ENCODE results near the gene DUOXA1.
"Not testable (repeated sequence)": the region's sequence is repeated elsewhere in the genome, so short reads cannot be mapped to it uniquely, and the experiment has no call there.

Gene DUOXA1

GRCh38 chr15:45113380-45113990, 16.2 kb downstream of the DUOXA1 start:
- Mint-ChIP-seq H3K27ac (no peak overlapping the region), H3K4me3 (peak overlapping the region in 1 of 2 donors; percentile 68), H3K27me3 (peaks cover 94% of the 10 kb centered on the region), H3K4me1 (peaks cover 66% of the 10 kb centered on the region), H3K9me3 (no peaks in the 10 kb centered on the region)
- DNase-seq: no peak
- ATAC-seq: no peak

GRCh38 chr15:45112591-45113379, 16.9 kb downstream of the DUOXA1 start:
- Mint-ChIP-seq H3K27me3 (peaks cover 87% of the 10 kb centered on the region), H3K9me3 (no peaks in the 10 kb centered on the region), H3K4me1 (peaks cover 59% of the 10 kb centered on the region), H3K27ac (no peak overlapping the region), H3K4me3 (peak overlapping the region; percentile 54 to 68)
- DNase-seq: no peak
- peak; percentile 6 for ATAC-seq

GRCh38 chr15:45112143-45112590, 17.5 kb downstream of the DUOXA1 start:
- Mint-ChIP-seq H3K9me3 (no peaks in the 10 kb centered on the region), H3K27me3 (peaks cover 83% of the 10 kb centered on the region), H3K4me1 (peaks cover 53% of the 10 kb centered on the region), H3K27ac (no peak overlapping the region), H3K4me3 (peak overlapping the region; percentile 54 to 68)
- no peak for ATAC-seq
- no peak for DNase-seq

- peaks cover 48% of the 10 kb centered on the region for H3K4me1 Mint-ChIP-seq
- DNase-seq (no peak), ATAC-seq (peak; percentile 13)
- H3K27ac Mint-ChIP-seq: no peak overlapping the region
- peaks cover 82% of the 10 kb centered on the region for H3K27me3 Mint-ChIP-seq
- H3K9me3 Mint-ChIP-seq: no peaks in the 10 kb centered on the region
- H3K4me3 Mint-ChIP-seq: peak overlapping the region; percentile 5 to 68
These were observed 18.1 kb downstream of the DUOXA1 start for GRCh38 chr15:45111390-45112142.

- no peak for ATAC-seq
- Mint-ChIP-seq H3K9me3 (no peaks in the 10 kb centered on the region), H3K4me1 (peaks cover 39% of the 10 kb centered on the region), H3K27ac (no peak overlapping the region), H3K27me3 (peaks cover 79% of the 10 kb centered on the region), H3K4me3 (no peak overlapping the region)
- DNase-seq: no peak
These were observed 19.3 kb downstream of the DUOXA1 start for GRCh38 chr15:45110256-45110820.

- H3K9me3 Mint-ChIP-seq: no peaks in the 10 kb centered on the region
- H3K4me3 Mint-ChIP-seq: no peak overlapping the region
- H3K4me1 Mint-ChIP-seq: peaks cover 18% of the 10 kb centered on the region
- ATAC-seq (no peak), DNase-seq (no peak)
- H3K27ac Mint-ChIP-seq: no peak overlapping the region
- H3K27me3 Mint-ChIP-seq: peaks cover 58% of the 10 kb centered on the region
These were observed 21.6 kb downstream of the DUOXA1 start for GRCh38 chr15:45107941-45108630.

GRCh38 chr15:45106002-45106790, 23.5 kb downstream of the DUOXA1 start:
- no peak for ATAC-seq
- Mint-ChIP-seq H3K27me3 (peaks cover 41% of the 10 kb centered on the region), H3K4me1 (peaks cover 4% of the 10 kb centered on the region), H3K27ac (no peak overlapping the region), H3K4me3 (no peak overlapping the region), H3K9me3 (no peaks in the 10 kb centered on the region)
- DNase-seq: no peak

- Mint-ChIP-seq H3K27ac (no peak overlapping the region), H3K4me1 (peaks cover 3% of the 10 kb centered on the region), H3K9me3 (no peaks in the 10 kb centered on the region), H3K4me3 (no peak overlapping the region), H3K27me3 (peaks cover 38% of the 10 kb centered on the region)
- no peak for ATAC-seq
- DNase-seq: no peak
These were observed 24.1 kb downstream of the DUOXA1 start for GRCh38 chr15:45105586-45105985.

- peaks cover 24% of the 10 kb centered on the region for H3K27me3 Mint-ChIP-seq
- not testable (repeated sequence) for ATAC-seq, H3K27ac Mint-ChIP-seq, DNase-seq, H3K4me1 Mint-ChIP-seq, H3K9me3 Mint-ChIP-seq, H3K4me3 Mint-ChIP-seq
These were observed 25.5 kb downstream of the DUOXA1 start for GRCh38 chr15:45104170-45104569.

GRCh38 chr15:45102226-45102625, 27.5 kb downstream of the DUOXA1 start:
- Mint-ChIP-seq H3K27ac (no peak overlapping the region), H3K4me3 (no peak overlapping the region), H3K9me3 (no peaks in the 10 kb centered on the region), H3K4me1 (no peaks in the 10 kb centered on the region), H3K27me3 (peaks cover 16% of the 10 kb centered on the region)
- DNase-seq (no peak), ATAC-seq (no peak)

GRCh38 chr15:45101749-45102148, 27.9 kb downstream of the DUOXA1 start:
- H3K4me1 Mint-ChIP-seq: no peaks in the 10 kb centered on the region
- peaks cover 11% of the 10 kb centered on the region for H3K27me3 Mint-ChIP-seq
- no peaks in the 10 kb centered on the region for H3K9me3 Mint-ChIP-seq
- DNase-seq (no peak), ATAC-seq (no peak)
- no peak overlapping the region for H3K27ac Mint-ChIP-seq
- H3K4me3 Mint-ChIP-seq: no peak overlapping the region

GRCh38 chr15:45100884-45101625, 28.6 kb downstream of the DUOXA1 start:
- no peaks in the 10 kb centered on the region for H3K4me1 Mint-ChIP-seq
- ATAC-seq: no peak
- H3K27ac Mint-ChIP-seq: no peak overlapping the region
- H3K4me3 Mint-ChIP-seq: no peak overlapping the region
- DNase-seq: no peak
- H3K9me3 Mint-ChIP-seq: no peaks in the 10 kb centered on the region
- H3K27me3 Mint-ChIP-seq: peaks cover 9% of the 10 kb centered on the region

GRCh38 chr15:45099549-45100165, 30.0 kb downstream of the DUOXA1 start:
- no peaks in the 10 kb centered on the region for H3K9me3 Mint-ChIP-seq
- no peaks in the 10 kb centered on the region for H3K4me1 Mint-ChIP-seq
- DNase-seq (no peak), ATAC-seq (no peak)
- no peak overlapping the region for H3K4me3 Mint-ChIP-seq
- no peaks in the 10 kb centered on the region for H3K27me3 Mint-ChIP-seq
- no peak overlapping the region for H3K27ac Mint-ChIP-seq

- Mint-ChIP-seq H3K4me3 (no peak overlapping the region), H3K9me3 (no peaks in the 10 kb centered on the region), H3K4me1 (no peaks in the 10 kb centered on the region), H3K27me3 (no peaks in the 10 kb centered on the region), H3K27ac (no peak overlapping the region)
- DNase-seq (no peak), ATAC-seq (no peak)
These were observed 32.2 kb downstream of the DUOXA1 start for GRCh38 chr15:45097466-45097865.

All from stimulated activated naive CD8-positive, alpha-beta T cell treated with anti-CD3 and anti-CD28 coated beads, Interleukin-15, amount 100 ng/mL, for 72 hours (primary cell).